OCI-LY7 (cell line): Measurements from ENCODE around the gene ASB8. TPM values are rescaled to one million over a fixed set of nuclear protein-coding genes. Genes with fewer than 3 reads are reported as not detected.
A peak's percentile ranks its signal among the peaks of the same experiment; 100 is the strongest.
"Not testable (repeated sequence)": the region's sequence is repeated elsewhere in the genome, so short reads cannot be mapped to it uniquely, and the experiment has no call there.

Source experiments
- BruUV-seq: library from RNA; stranded (reverse); fragments of 400-500 nt; replicated peaks from 2 replicates; lab custom pipeline; 2021; lab: Mats Ljungman, UMichigan
- CTCF ChIA-PET: fragments of 300-600 bp; sonication (Branson Sonifier 250); formaldehyde crosslinking; loops from one replicate; lab custom pipeline; 2022; ENCODE audit warnings: antibody characterized with exemption; ENCODE audit not compliant: unreplicated experiment; lab: Charles Lee
- POLR2A ChIA-PET: fragments of 300-600 bp; sonication (Branson Sonifier 250); formaldehyde crosslinking; loops from one replicate; lab custom pipeline; 2022; ENCODE audit warnings: antibody characterized with exemption; lab: Charles Lee
- DNase-seq: peaks from one replicate; pipeline ENCODE4 v3.0.0-alpha.2; 2015; ENCODE audit warnings: low spot score
- H2AFZ ChIP-seq: fragments of 200-600 bp; sonication (generic), shearing (Covaris generic); 2 replicates; pipeline ENCODE4 v1.6.1; 2014; ENCODE audit warnings: mild to moderate bottlenecking, antibody characterized with exemption, low read length, moderate library complexity
- H3K27ac ChIP-seq: fragments of 200-600 bp; sonication (generic); 2 replicates; pipeline ENCODE4 v1.5.1; 2014; ENCODE audit warnings: mixed run types, low read depth, mild to moderate bottlenecking, moderate library complexity, low read length, inconsistent platforms; ENCODE audit not compliant: poor library complexity, severe bottlenecking
- H3K36me3 ChIP-seq: fragments of 200-600 bp; sonication (generic); 2 replicates; pipeline ENCODE4 v1.6.1; 2014; ENCODE audit warnings: mild to moderate bottlenecking, antibody characterized with exemption, low read length, moderate library complexity, mixed read lengths; ENCODE audit not compliant: insufficient read depth
- H3K4me1 ChIP-seq: fragments of 200-600 bp; sonication (generic); 2 replicates; pipeline ENCODE4 v1.5.1; 2014; ENCODE audit warnings: mild to moderate bottlenecking, low read length; ENCODE audit not compliant: insufficient read depth, poor library complexity, severe bottlenecking
- H3K4me2 ChIP-seq: fragments of 200-600 bp; sonication (generic); 2 replicates; pipeline ENCODE4 v1.6.1; 2014; ENCODE audit warnings: mild to moderate bottlenecking, low read length
- H3K4me3 ChIP-seq: fragments of 200-600 bp; sonication (generic); 2 replicates; pipeline ENCODE4 v1.5.1; 2014; ENCODE audit warnings: mild to moderate bottlenecking, low read depth, low read length; ENCODE audit not compliant: poor library complexity, severe bottlenecking
- H3K79me2 ChIP-seq: fragments of 200-600 bp; sonication (generic); 2 replicates; pipeline ENCODE4 v1.6.1; 2016; ENCODE audit warnings: low read depth, mild to moderate bottlenecking, low read length, moderate library complexity, mixed read lengths; ENCODE audit not compliant: insufficient read depth
- H3K9me2 ChIP-seq: fragments of 200-600 bp; sonication (generic); 2 replicates; pipeline ENCODE4 v1.6.1; 2016; ENCODE audit warnings: mild to moderate bottlenecking, low read length, mixed read lengths; ENCODE audit not compliant: insufficient read depth
- H3K9me3 ChIP-seq: fragments of 200-600 bp; sonication (generic); 2 replicates; pipeline ENCODE4 v1.6.1; 2014; ENCODE audit warnings: mild to moderate bottlenecking, mixed run types, low read length, mixed read lengths
- H4K20me1 ChIP-seq: fragments of 200-600 bp; sonication (generic); 2 replicates; pipeline ENCODE4 v1.6.1; 2014; ENCODE audit warnings: mild to moderate bottlenecking, antibody characterized with exemption, low read length, moderate library complexity, mixed read lengths; ENCODE audit not compliant: insufficient read depth
- CTCF ChIP-seq: fragments of 200-600 bp; sonication (generic); conservative IDR thresholded peaks from 2 replicates; pipeline ENCODE4 v1.5.1; 2014; ENCODE audit warnings: mild to moderate bottlenecking, antibody characterized with exemption, low read length, moderate library complexity, mixed read lengths
- EZH2phosphoT487 ChIP-seq: fragments of 200-600 bp; sonication (generic); IDR thresholded peaks from 2 replicates; pipeline ENCODE4 v1.6.1; 2018; ENCODE audit warnings: low read depth, borderline replicate concordance, mild to moderate bottlenecking, mixed run types, antibody characterized with exemption, low read length, moderate library complexity, mixed read lengths
- intact Hi-C: fragments of 100-400 bp; cut with micrococcal nuclease; formaldehyde crosslinking; loops from one replicate; pipeline ENCODE4 v1.10.0; 2022; ENCODE audit not compliant: unreplicated experiment
- total RNA-seq, 2 experiments: library from RNA; depleted of rRNA in 1 of 2; stranded (reverse); fragments of >200 nt in 1 of 2; shearing (Covaris generic) in 1 of 2; gene quantifications; 2 replicates each; pipeline ENCODE4 v1.2.3, GENCODE V29; 2014 to 2022

ASB8 gene
- total RNA-seq, 2 experiments from 2014 or later, result 26.6 to 41.5 TPM

DNA sequence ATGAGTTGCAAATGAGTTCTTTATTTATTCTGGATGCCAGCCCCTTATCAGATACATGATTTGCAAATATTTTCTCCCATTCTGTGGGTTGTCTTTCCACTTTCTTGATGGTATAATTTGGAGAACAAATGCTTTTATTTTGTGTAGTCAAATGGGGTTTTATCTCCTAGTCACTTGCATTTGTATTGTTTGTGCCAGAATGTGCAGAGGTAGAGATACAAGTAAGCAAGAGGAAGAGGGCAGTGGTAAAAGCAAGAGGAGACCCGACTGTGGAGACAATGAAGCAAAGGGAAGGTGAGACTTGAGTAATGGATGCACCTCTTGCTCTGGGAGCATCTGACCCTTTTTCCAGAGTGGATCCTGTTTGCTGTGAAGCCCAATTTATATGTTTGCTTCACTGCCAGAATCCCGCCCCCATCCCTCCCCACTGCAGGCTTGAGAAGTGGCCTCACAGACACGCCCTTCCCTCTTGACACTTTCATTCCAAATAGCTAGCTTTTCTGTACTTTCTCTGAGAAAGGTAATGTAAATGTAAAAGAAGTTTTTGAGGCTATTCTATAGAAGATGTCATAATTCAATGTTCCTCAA lies 38.9 kb downstream of the ASB8 start:
- no peaks in the 10 kb centered on the region for H3K9me3 ChIP-seq
- H3K4me2 ChIP-seq, result peak overlapping the region; percentile 83
- BruUV-seq, result no TSS peak
- no peak for DNase-seq
- no peaks in the 10 kb centered on the region for H4K20me1 ChIP-seq
- H2AFZ ChIP-seq, result peak overlapping the region; percentile 76; the same call in 1 of the 2 replicates
- TF ChIP-seq EZH2phosphoT487, result no peak
- no peak for TF ChIP-seq CTCF
- peak overlapping the region; percentile 86 for H3K4me3 ChIP-seq
- CTCF ChIA-PET, result interaction anchor here (0.6 to 1.4 kb wide), 2 partner anchors 11 to 386 kb away, joined by 4 read pairs; no protein-coding TSS in a partner anchor
- POLR2A ChIA-PET, result interaction anchor here (0.6 to 6.8 kb wide), 6 partner anchors 10 to 234 kb away, joined by 3 to 62 read pairs (median 4); partner anchors contain the start of genes ASB8 and SENP1
- intact Hi-C loops, result loop anchor here (2.0 kb wide), 1 partner anchor 38 kb away; the partner anchor contains the start of gene ASB8
- peaks cover 21% of the 10 kb centered on the region for H3K4me1 ChIP-seq
- H3K9me2 ChIP-seq, result no peaks in the 10 kb centered on the region
- H3K79me2 ChIP-seq, result peaks cover 22% of the 10 kb centered on the region; the same call in 1 of the 2 replicates
- peaks cover 17% of the 10 kb centered on the region for H3K36me3 ChIP-seq
- no peak overlapping the region for H3K27ac ChIP-seq

- Histone ChIP-seq H3K4me1 (peaks cover 18% of the 10 kb centered on the region), H3K4me2 (no peak overlapping the region), H3K4me3 (no peak overlapping the region), H4K20me1 (no peaks in the 10 kb centered on the region), H3K9me2 (no peaks in the 10 kb centered on the region), H3K9me3 (no peaks in the 10 kb centered on the region), H3K27ac (no peak overlapping the region), H3K36me3 (no peaks in the 10 kb centered on the region; the same call in 1 of the 2 replicates), H3K79me2 (peaks cover 15% of the 10 kb centered on the region; the same call in 1 of the 2 replicates), H2AFZ (no peak overlapping the region)
- intact Hi-C loops, result no loop called here
- BruUV-seq, result no TSS peak
- TF ChIP-seq EZH2phosphoT487 (no peak), CTCF (no peak)
- POLR2A ChIA-PET, result no interaction called here
- CTCF ChIA-PET, result no interaction called here
- no peak for DNase-seq
These were observed 41.4 kb downstream of the ASB8 start for GRCh38 chr12:48115957-48116356.

DNA sequence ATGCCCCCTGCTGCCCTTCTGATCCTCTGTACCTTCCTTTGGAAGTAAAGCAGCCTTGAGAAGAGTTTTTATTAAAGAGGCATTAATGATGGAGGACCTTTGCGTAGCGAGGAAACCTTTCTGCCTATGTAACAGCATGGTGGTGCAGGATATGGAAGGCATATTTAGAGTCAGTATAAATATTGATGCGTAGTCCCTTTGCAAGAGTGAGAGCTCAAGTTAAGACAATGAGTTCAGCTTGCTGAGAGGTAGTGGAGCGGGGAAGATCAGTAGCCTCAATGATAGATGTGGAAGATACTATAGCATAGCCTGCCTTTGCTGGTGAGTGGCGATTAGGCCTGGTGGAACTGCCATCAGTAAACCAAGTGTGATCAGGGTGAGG lies 46.0 kb downstream of the ASB8 start:
- POLR2A ChIA-PET, CTCF ChIA-PET, H4K20me1 ChIP-seq, DNase-seq, BruUV-seq, H3K4me2 ChIP-seq, intact Hi-C loops, H3K27ac ChIP-seq, H3K9me2 ChIP-seq, H3K4me3 ChIP-seq, H3K79me2 ChIP-seq, H3K36me3 ChIP-seq, H2AFZ ChIP-seq, H3K9me3 ChIP-seq: not testable (repeated sequence)
- peaks cover 19% of the 10 kb centered on the region for H3K4me1 ChIP-seq
